IMR-90 (cell line): Measurements from ENCODE around the gene MYO9A.

ENCODE experiments used
- BHLHE40 ChIP-seq: fragments of 150-350 bp; IDR thresholded peaks from 2 replicates; pipeline ENCODE4 v1.6.1; 2016; ENCODE audit warnings: mild to moderate bottlenecking, low read depth, low read length
- CEBPB ChIP-seq: IDR thresholded peaks from 2 replicates; pipeline ENCODE4 v1.6.1; 2012; ENCODE audit warnings: low read depth, low read length, improper control_type of control experiment
- CTCF ChIP-seq: conservative IDR thresholded peaks from 2 replicates; pipeline ENCODE4 v1.5.1; 2012; ENCODE audit warnings: mild to moderate bottlenecking, low read depth, low read length, improper control_type of control experiment
- ELK1 ChIP-seq: fragments of 150-350 bp; IDR thresholded peaks from 2 replicates; pipeline ENCODE4 v1.6.1; 2016; ENCODE audit warnings: low read depth, mild to moderate bottlenecking, low read length, moderate library complexity, borderline replicate concordance
- FOS ChIP-seq: fragments of 150-350 bp; IDR thresholded peaks from 2 replicates; pipeline ENCODE4 v1.6.1; 2016; ENCODE audit warnings: low read depth, low read length
- NFE2L2 ChIP-seq: fragments of 150-350 bp; IDR thresholded peaks from 2 replicates; pipeline ENCODE4 v1.6.1; 2016; ENCODE audit warnings: low read depth, mild to moderate bottlenecking, low read length
- POLR2A ChIP-seq: IDR thresholded peaks from 2 replicates; pipeline ENCODE4 v1.6.1; 2012; ENCODE audit warnings: mild to moderate bottlenecking, low read depth, low read length
- RAD21 ChIP-seq: IDR thresholded peaks from 2 replicates; pipeline ENCODE4 v1.6.1; 2012; ENCODE audit warnings: low read length, improper control_type of control experiment
- RFX5 ChIP-seq: IDR thresholded peaks from 2 replicates; pipeline ENCODE4 v1.8.0; 2012; ENCODE audit warnings: low read depth, mild to moderate bottlenecking, low read length, moderate library complexity

GRCh38 chr15:72124218-72124617 lies 6.3 kb upstream of the MYO9A start:
- TF ChIP-seq CTCF (no peak), NFE2L2 (no peak), POLR2A (no peak), CEBPB (no peak), FOS (no peak), BHLHE40 (no peak), RFX5 (no peak), ELK1 (no peak), RAD21 (no peak)
